Daoy (cell line): Measurements from ENCODE around the gene C17orf107. TPM values are rescaled to one million over a fixed set of nuclear protein-coding genes. Genes with fewer than 3 reads are reported as not detected.

Source experiments
- DNase-seq: peaks from one replicate; pipeline ENCODE4 v3.0.0-alpha.2; 2015; ENCODE audit warnings: low read depth
- total RNA-seq: library from RNA; depleted of rRNA; stranded (reverse); fragments of >200 nt; shearing (Covaris generic); gene quantifications from 2 replicates; pipeline ENCODE4 v1.2.3, GENCODE V29; 2014

C17orf107 gene
- total RNA-seq, 1 experiment from 2014 or later, result 0.17 TPM

- DNase-seq, result peak; percentile 85
Observed at GRCh38 chr17:4934173-4934979, 35.0 kb downstream of the C17orf107 start.

DNA sequence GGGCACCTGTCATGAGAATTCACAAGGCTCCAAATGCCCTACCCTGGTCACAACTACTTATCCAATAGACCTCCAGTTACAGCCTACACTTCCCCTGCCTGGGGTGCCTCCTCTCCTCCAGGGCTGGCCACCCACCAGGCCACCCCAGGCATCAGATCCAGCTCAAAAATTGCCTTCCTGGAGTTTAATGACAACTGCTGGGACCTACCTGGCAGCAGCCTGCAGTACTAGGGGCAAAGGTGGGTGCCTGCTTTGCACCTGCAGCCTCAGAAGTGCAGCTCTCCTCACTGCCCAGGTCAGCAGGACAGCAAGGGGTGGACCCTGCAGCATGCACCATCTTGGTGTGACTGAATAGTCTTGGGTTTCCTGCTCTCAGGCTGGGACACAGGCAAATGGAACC lies 36.3 kb downstream of the C17orf107 start:
- DNase-seq, result no peak

- DNase-seq, result no peak
Observed at GRCh38 chr17:4936436-4936835, 37.1 kb downstream of the C17orf107 start.

DNA sequence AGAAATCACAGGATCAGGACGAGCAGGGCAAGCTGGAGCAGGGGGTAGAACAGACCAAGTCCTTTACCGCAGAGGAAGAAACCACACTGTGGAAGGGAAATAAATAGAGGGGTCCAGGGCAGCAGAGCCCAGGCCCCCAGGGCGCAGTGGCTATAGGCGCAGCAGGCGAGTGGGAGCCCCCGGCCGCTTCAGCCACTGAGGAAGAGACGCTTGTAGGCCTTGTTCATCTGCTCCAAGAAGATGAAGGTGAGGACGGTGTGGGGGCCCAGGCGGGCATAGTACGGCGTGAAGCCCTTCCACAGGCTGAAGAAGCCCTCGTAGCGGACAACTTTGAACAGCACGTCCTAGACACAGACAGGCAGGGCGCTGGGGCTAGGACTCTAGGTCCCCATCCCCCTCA lies 38.2 kb downstream of the C17orf107 start:
- DNase-seq, result no peak

GRCh38 chr17:4938069-4938491 lies 38.7 kb downstream of the C17orf107 start:
- no peak for DNase-seq

DNA sequence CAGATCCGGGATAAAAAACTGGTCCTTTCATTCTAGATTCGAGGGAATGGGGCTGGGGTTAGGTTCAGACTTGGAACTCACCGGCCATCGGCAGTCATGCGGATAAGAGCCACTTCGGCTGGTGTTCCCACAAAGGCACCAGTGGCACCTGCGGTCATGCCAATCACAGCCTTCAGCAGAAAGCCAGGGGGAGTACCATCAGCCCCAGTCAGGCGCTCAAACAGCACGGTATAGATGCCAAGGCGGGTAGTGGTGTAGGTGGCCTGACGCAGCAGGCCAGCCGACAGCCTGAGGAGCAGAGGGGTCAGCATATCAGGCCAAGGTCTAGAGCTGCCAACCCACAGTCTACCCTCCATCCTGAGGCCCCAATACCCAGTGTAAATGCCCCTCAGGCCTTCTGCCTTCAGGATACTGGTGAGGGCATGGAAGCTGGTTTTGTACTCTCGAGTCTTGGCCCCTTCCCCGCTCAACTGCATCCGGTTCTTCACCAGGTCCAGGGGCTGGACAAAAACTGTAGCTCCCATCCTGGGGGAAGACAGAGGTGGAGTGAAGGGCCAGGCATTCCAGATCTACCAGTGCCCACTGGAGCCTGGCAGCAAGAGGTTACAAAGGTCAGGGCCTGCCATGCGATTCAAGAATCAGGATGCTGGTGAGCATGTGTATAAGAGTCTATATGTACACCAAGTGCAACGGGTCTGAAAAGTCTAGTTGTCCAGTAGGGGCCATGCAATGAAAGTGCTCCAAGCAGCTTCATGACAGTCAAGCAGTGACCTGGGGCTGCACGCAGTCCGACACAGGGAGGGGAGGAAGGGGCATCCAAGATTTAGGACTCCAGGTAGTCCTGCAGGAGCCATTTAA lies 39.6 kb downstream of the C17orf107 start:
- no peak for DNase-seq

DNA sequence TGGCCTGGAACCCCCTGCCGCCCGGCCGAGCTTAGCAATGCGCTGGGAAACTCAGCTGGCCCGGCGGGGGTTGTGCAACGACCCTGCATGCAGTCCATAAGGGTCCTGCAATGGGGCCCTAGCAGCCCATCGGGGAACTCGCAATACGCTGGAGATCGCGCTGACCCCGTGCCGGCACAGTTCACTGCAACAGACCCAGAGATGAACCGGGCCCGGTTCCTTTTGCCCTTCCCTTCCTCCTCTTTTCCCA lies 40.1 kb downstream of the C17orf107 start:
- DNase-seq, result no peak

GRCh38 chr17:4939796-4940554 lies 40.6 kb downstream of the C17orf107 start, which contains the start of the genes RNF167 and SLC25A11:
Gene RNF167 (plus strand): TSS chr17:4940268. CDS start chr17:4940910, 642 bp downstream.
Gene SLC25A11 (minus strand): TSS chr17:4940046. CDS start chr17:4939910, 136 bp downstream.
- DNase-seq, result peak; percentile 99

- no peak for DNase-seq
Observed at GRCh38 chr17:4940555-4941318, 41.4 kb downstream of the C17orf107 start.

DNA sequence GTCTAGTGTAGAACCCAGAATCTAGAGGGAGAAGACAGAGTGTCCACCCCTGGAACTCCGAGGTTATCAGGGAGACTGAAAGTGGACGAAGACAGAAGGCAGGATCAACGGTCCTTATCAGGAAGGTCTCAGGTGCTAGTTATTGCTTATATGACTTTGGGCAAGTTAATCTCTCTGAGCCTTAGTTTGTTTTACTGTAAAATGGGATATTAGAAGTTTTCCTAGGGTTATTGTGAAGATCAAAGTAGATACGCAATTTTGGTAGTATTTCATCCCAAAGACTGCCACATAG lies 41.9 kb downstream of the C17orf107 start:
- no peak for DNase-seq

DNA sequence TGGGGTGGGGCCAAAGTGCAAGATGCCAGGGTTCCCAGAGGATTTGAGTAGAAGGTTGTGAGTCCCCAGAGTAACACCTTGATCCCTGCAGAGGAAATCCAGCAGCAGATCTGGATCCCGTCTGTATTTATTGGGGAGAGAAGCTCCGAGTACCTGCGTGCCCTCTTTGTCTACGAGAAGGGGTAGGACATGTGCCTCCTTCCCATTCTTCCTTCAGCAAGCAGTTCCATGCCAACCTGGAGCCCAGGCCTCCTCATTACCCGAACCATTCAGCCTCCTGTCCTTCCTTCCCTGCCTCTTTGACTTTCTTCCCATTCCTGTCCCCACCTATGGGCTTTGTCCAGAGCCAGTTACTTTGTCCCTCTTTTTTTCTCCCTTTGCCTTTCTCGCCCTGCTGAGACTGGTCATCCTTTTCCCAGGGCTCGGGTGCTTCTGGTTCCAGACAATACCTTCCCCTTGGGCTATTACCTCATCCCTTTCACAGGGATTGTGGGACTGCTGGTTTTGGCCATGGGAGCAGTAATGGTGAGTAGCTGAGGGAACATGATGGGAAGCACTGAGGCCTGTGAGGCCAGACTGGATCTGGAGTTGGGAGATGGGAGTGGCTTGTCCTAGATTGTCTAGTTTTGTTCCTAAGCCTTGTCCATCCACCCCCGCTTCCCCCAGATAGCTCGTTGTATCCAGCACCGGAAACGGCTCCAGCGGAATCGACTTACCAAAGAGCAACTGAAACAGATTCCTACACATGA lies 43.6 kb downstream of the C17orf107 start:
- DNase-seq, result no peak

- DNase-seq, result no peak
Observed at GRCh38 chr17:4944163-4944553, 44.8 kb downstream of the C17orf107 start.

DNA sequence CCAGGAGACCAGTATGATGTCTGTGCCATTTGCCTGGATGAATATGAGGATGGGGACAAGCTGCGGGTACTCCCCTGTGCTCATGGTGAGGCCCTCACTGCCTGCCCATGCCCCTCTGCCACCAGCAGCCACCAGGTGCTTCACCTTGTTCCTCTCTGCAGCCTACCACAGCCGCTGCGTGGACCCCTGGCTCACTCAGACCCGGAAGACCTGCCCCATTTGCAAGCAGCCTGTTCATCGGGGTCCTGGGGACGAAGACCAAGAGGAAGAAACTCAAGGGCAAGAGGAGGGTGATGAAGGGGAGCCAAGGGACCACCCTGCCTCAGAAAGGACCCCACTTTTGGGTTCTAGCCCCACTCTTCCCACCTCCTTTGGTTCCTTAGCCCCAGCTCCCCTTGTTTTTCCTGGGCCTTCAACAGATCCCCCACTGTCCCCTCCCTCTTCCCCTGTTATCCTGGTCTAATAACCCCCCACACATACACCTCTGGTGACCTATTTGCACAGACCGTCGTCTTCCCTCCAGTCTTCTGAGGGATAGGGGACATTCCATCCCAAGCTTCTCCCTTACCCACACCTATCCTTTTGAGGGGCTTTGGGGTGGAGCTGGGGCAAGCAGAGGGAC lies 45.3 kb downstream of the C17orf107 start:
- no peak for DNase-seq

DNA sequence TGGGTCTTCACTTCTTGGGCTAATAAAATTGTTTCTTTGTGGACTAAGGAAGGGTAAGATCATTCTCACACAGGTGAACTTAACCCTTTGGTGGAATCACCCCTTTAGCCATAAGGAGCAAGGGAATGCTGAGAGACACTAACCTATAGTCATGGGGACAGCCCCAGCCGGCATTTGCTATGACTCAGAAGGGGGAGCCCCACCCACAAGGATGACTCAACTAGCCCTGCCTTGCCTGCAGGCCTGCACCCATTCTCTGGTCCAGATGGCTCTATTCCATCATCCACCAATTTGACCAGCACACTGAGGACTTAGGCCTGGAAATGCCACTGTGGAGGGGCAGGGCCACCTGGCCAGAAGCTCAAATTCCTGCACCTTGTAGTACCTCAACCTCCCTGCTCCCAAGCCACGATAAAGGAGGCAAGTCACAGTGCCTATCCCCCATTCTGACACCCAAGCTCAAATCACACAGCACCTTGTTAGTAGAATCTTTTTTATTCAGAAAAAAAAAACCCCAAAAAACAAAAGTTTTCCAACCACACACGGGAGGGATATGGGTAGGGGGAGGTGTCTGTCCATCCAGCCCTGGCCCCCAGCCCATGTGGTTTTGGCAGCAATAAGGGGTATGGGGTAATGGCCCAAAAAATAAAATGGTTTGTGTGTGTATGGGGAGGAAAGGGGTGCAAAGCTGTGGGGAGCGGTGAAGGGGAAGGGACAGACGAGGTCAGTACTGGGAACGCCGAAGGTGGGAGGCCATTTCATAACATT lies 46.0 kb downstream of the C17orf107 start:
- DNase-seq, result peak; percentile 95

GRCh38 chr17:4945944-4946280 lies 46.6 kb downstream of the C17orf107 start:
- DNase-seq, result no peak

DNA sequence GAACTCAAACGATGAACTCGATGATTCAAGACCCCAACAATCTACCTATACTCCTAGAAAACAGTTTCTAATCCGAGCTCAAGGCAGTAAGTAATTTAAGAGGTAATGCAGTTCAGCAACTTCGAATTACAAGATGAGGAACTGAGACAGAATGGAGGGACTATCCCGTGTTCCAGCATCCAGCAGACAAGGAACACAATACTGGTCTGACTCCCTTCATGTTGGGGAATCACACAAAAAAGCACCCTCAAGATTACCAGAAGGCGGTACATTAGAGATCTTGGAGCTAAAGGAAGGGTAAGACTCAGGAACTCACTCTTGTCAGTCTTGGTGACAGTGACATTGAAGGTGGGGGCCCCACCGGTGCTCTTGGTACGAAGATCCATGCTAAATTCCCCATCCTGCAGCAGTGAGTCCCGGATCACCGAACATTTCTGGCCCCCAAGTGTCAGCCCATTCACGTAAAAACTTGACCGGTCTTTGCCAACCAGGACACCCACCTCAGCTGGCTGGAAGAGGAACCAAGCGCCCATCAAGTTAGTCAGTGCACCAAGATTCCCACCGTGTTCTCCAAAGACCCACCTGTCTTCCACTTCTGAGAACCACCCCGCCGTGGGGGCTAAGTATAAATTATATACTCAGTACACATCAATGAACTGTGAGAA lies 47.1 kb downstream of the C17orf107 start:
- no peak for DNase-seq

DNA sequence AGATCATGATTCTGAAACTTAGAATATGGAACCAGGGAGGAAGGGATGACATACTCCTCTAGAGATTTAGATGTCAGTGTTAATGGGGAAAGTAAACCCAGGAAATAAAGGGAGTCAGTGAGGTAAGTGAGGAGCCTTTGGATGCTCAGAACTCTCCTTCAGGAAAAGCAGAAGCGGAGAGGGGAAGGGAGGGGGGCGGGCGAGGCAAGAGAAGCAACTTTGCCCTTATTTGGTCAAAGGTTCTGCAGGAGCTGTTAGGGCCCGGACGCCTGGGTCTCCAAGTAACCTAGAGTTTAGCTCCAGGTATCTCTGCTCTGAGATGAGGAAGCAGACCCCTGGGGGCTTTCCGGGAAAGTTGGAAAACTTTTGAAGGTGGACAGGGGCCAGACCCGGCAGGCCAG lies 47.7 kb downstream of the C17orf107 start:
- no peak for DNase-seq

DNA sequence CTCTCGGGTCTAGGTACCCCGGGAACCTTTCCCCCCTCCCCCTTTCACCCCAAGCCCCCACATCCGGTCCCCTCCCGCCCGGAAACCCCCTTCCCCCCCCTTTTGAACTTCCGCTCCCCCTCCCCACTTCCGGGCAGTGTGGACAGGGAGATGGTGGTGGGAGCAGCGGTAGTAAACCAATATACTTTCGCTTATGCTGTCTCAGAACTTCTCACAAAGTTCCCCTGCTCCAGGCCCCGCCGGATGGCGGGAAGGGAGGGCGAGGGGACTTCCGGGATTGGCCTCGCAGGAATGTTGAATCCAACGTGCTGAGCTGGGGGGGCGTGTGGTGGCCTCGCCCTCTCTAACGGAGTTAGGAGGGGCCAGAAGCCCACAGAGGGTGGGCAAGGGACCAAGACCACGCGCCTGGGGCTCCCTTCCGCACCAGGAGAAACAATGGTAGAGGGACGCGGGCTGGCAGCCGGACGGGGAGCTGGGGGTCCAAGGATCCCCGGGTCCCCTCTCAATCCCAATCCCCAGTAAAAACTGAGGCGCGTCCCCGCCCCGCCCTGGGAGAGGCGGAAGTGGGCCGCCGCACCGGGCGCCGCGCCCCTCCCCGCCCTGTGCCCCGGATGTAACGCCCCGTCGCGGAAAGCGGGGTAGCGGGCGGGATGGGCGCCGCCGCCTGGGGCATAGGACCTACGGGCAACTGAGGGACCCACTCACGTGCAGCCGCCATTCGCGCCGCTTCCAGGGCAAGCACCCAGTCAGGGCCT lies 48.3 kb downstream of the C17orf107 start:
- peak; percentile 72 for DNase-seq
